K562 (cell line): ENCODE measurements around the gene SUPT5H. TPM values are rescaled to one million over a fixed set of nuclear protein-coding genes. Genes with fewer than 3 reads are reported as not detected.

Experiments used
- ATAC-seq: fragments of 200-7000 bp; cut with Tn5 transposase; 3 replicates; pipeline ENCODE4 v1.9.1; 2020; ENCODE audit warnings: moderate library complexity
- BruUV-seq: library from RNA; stranded (reverse); fragments of 400-500 nt; replicated peaks from 2 replicates; lab custom pipeline; 2021; lab: Mats Ljungman, UMichigan
- CTCF ChIA-PET: fragments of 300-600 bp; formaldehyde crosslinking; extraction: SDS; loops from one replicate; lab custom pipeline; 2021; ENCODE audit warnings: low intra/inter-chr PET ratio; lab: Yijun Ruan, JAX
- POLR2A ChIA-PET: fragments of 300-600, 350-650 bp; sonication (Branson Sonifier 250); formaldehyde crosslinking; extraction: SDS; loops from one replicate; lab custom pipeline; 2021; ENCODE audit warnings: antibody characterized with exemption, inconsistent platforms; lab: Yijun Ruan, JAX
- DNase-seq, 4 experiments: peaks; one replicate each; pipeline versions ENCODE4 v3.0.0 to v3.0.0-alpha.2; 2011 to 2018; ENCODE audit warnings: low spot score in 3 of 4, mixed read lengths in 3 of 4; ENCODE audit errors: extremely low read depth in 1 of 4
- FAIRE-seq: peaks from 2 replicates; lab custom pipeline; 2011; peaks lifted over from hg19 to GRCh38; lab: Jason Lieb, UNC
- H2AFZ ChIP-seq: 2 replicates; pipeline ENCODE4 v1.6.0; 2011; ENCODE audit warnings: low read depth, low read length, control low read depth, inconsistent platforms
- H3K27ac ChIP-seq: fragments of 200-600 bp; 3 replicates; pipeline ENCODE4 v1.8.0; 2011; ENCODE audit warnings: low read depth, mild to moderate bottlenecking, control low read depth, inconsistent platforms, low read length, moderate library complexity, mixed read lengths; ENCODE audit errors: extremely low read depth
- H3K27me3 ChIP-seq, 2 experiments: fragments of 300-600 bp in 1 of 2; 2 replicates in 1 of 2; 3 replicates in 1 of 2; pipeline versions ENCODE4 v1.6.0 to v1.8.0; 2011; ENCODE audit warnings: inconsistent platforms in 2 of 2, low read length in 2 of 2, mild to moderate bottlenecking in 1 of 2, mixed read lengths in 1 of 2, moderate library complexity in 1 of 2; ENCODE audit not compliant: control insufficient read depth in 2 of 2, insufficient read depth in 2 of 2
- H3K36me3 ChIP-seq: fragments of 300-600 bp; 3 replicates; pipeline ENCODE4 v1.8.0; 2011; ENCODE audit warnings: mild to moderate bottlenecking, low read length, inconsistent platforms; ENCODE audit not compliant: control insufficient read depth, insufficient read depth
- H3K4me1 ChIP-seq, 2 experiments: fragments of 200-600 bp in 1 of 2; replicated peaks in 1 of 2; 2 replicates in 1 of 2; 3 replicates in 1 of 2; pipeline versions ENCODE4 v1.5.1 to v1.8.0; 2011; ENCODE audit warnings: inconsistent platforms in 2 of 2, low read length in 2 of 2, mild to moderate bottlenecking in 1 of 2, mixed read lengths in 1 of 2, moderate library complexity in 1 of 2; ENCODE audit not compliant: control insufficient read depth in 2 of 2, insufficient read depth in 2 of 2
- H3K4me2 ChIP-seq: 2 replicates; pipeline ENCODE4 v1.6.1; 2011; ENCODE audit warnings: low read length, control low read depth, inconsistent platforms, mixed read lengths; ENCODE audit not compliant: insufficient read depth
- H3K4me3 ChIP-seq: fragments of 200-600 bp; sonication (generic), shearing (Covaris generic); 2 replicates; pipeline ENCODE4 v1.5.1; 2016; ENCODE audit warnings: control low read depth, inconsistent platforms
- H3K79me2 ChIP-seq: fragments of 200-600 bp; 3 replicates; pipeline ENCODE4 v1.8.0; 2011; ENCODE audit warnings: low read length, inconsistent platforms; ENCODE audit not compliant: control insufficient read depth, insufficient read depth
- H3K9ac ChIP-seq, 2 experiments: 2 replicates each; pipeline versions ENCODE4 v1.6.0 to v1.6.1; 2011; ENCODE audit warnings: low read depth in 2 of 2, low read length in 2 of 2, control low read depth in 1 of 2, inconsistent platforms in 1 of 2, mild to moderate bottlenecking in 1 of 2, mixed read lengths in 1 of 2; ENCODE audit not compliant: insufficient read depth in 1 of 2
- H3K9me1 ChIP-seq: one replicate; pipeline ENCODE4 v1.6.0; 2011; ENCODE audit warnings: inconsistent platforms, mild to moderate bottlenecking, low read length, moderate library complexity; ENCODE audit not compliant: control insufficient read depth, insufficient read depth
- H3K9me3 ChIP-seq: replicated peaks from 2 replicates; pipeline ENCODE4 v1.5.1; 2011; ENCODE audit warnings: low read depth, low read length, inconsistent platforms; ENCODE audit not compliant: control insufficient read depth, insufficient read depth
- H4K20me1 ChIP-seq: replicated peaks from 2 replicates; pipeline ENCODE4 v1.6.1; 2011; ENCODE audit warnings: low read length, inconsistent platforms, mixed read lengths; ENCODE audit not compliant: control insufficient read depth, insufficient read depth
- CTBP1 ChIP-seq: fragments of 450-650 bp; IDR thresholded peaks from 2 replicates; pipeline ENCODE4 v1.6.1; 2016; ENCODE audit warnings: borderline replicate concordance
- TCF15 ChIP-seq: fragments of 250-450 bp; sonication (Bioruptor Pico); IDR thresholded peaks from 2 replicates; pipeline ENCODE4 v1.8.0; 2022; ENCODE audit warnings: moderate library complexity, mild to moderate bottlenecking, inconsistent platforms
- ZBTB1 ChIP-seq: sonication (generic); formaldehyde crosslinking; IDR thresholded peaks from 2 replicates; pipeline ENCODE4 v1.8.1; 2023; ENCODE audit warnings: missing genetic modification reagents, low read depth, mild to moderate bottlenecking, borderline replicate concordance
- ZEB2 ChIP-seq: fragments of 450-650 bp; IDR thresholded peaks from 2 replicates; pipeline ENCODE4 v1.6.1; 2016
- ZNF395 ChIP-seq: fragments of 200-800 bp; sonication (Bioruptor generic); IDR thresholded peaks from 2 replicates; pipeline ENCODE4 v1.6.1; 2017; ENCODE audit warnings: missing genetic modification characterization, missing compliant biosample characterization
- WGBS: fragments of 100-300 bp; shearing (Covaris generic); methylation state at CpG from one replicate; pipeline ENCODE4 v1.1.6; 2016; ENCODE audit warnings: low coverage, mixed read lengths; ENCODE audit not compliant: insufficient coverage; ENCODE audit errors: missing lambda C conversion rate; 5-methylcytosine and 5-hydroxymethylcytosine counted together
- in situ Hi-C: fragments of 300-500 bp; cut with MboI; formaldehyde crosslinking; loops from 4 replicates; pipeline ENCODE4 v1.15.0; 2018; ENCODE audit warnings: inconsistent platforms, mixed read lengths
- intact Hi-C: fragments of 100-400 bp; cut with micrococcal nuclease; formaldehyde crosslinking; loops from 2 replicates; pipeline ENCODE4 v1.14.2; 2022
- polyA plus RNA-seq, 8 experiments: library from polyadenylated mRNA; depleted of rRNA in 4 of 8; stranded (reverse) in 5 of 8; unstranded in 3 of 8; fragments of >200 nt; fragmentation: Nextera tagmentation in 2 of 8; fragmentation: Illumina TruSeq in 1 of 8; extraction: Ambion mirVana in 2 of 8; extraction: Trizol in 1 of 8; gene quantifications; 2 replicates each; pipeline versions ENCODE4 v1.2.1 to v1.2.3, GENCODE V29; 2011 to 2014; ENCODE audit warnings: inconsistent platforms in 1 of 8, missing spikeins in 1 of 8
- total RNA-seq, 7 experiments: library from RNA; depleted of rRNA in 6 of 7; stranded (reverse); fragments of >200 nt in 6 of 7; fragmentation: Illumina TruSeq in 2 of 7; extraction: Trizol in 2 of 7; gene quantifications; 2 replicates each; pipeline versions ENCODE4 v1.2.1 to v1.2.3, GENCODE V29; 2011 to 2021; ENCODE audit warnings: low replicate concordance in 1 of 7

Gene SUPT5H
- total and polyA plus RNA-seq, 9 of the 15 experiments (the other 6 are each of a cell fraction or from before 2014, with no cell fraction given): 13.3 to 85.9 (median 35.9) TPM

DNA sequence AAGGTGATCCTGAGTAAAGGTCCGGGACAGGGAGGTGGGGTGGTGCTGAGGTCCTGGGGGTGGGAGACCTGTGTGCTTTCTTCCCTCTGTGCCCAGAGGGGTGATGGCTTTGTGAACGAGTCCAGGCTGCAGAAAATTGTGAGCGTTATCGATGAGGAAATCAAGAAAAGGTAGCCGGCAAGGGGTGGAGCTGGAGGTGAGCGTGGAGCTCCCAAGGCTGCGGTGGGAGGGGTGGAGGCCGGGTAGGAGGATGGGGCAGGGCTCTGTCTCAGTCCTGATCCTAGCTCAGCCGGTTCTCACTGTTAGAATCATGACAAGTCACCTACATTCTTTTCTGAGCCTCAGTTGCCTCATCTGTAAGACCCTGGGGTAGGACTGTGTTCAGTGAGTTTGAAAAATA lies 73.6 kb downstream of the SUPT5H start:
- Histone ChIP-seq H3K4me1 (peaks cover 21 to 29% of the 10 kb centered on the region in 2 experiments; a peak in 4 of 5 replicates), H4K20me1 (no peaks in the 10 kb centered on the region), H2AFZ (peak overlapping the region; percentile 96), H3K4me2 (peak overlapping the region; percentile 83), H3K9me1 (no peaks in the 10 kb centered on the region), H3K36me3 (no peaks in the 10 kb centered on the region), H3K9ac (peak overlapping the region; percentile 50 to 84), H3K27ac (peak overlapping the region; percentile 60), H3K79me2 (no peaks in the 10 kb centered on the region), H3K27me3 (peaks cover 4 to 19% of the 10 kb centered on the region in 2 experiments; a peak in 4 of 5 replicates), H3K9me3 (no peaks in the 10 kb centered on the region), H3K4me3 (peak overlapping the region; percentile 34)
- BruUV-seq: TSS peak; percentile 48
- in situ Hi-C loops: no loop called here
- TF ChIP-seq ZBTB1 (CRISPR knock-in tag): no peak
- no peak for TF ChIP-seq TCF15 (CRISPR knock-in tag)
- 0 out of 2 replicates have a peak, but pooled peaks have one; percentile 11 for TF ChIP-seq ZNF395
- TF ChIP-seq CTBP1: peak; percentile 16; the same call in 1 of the 2 replicates
- TF ChIP-seq ZEB2: peak; percentile 62; the same call in 1 of the 2 replicates
- DNase-seq: peak; percentile 46 to 71 (median 61)
- ATAC-seq: peak; percentile 77
- intact Hi-C loops: no loop called here
- peak; percentile 82 for FAIRE-seq
- ChIA-PET POLR2A (interaction anchor here (0.6 to 1.5 kb wide), 3 partner anchors 9 to 380 kb away, joined by 5 to 6 read pairs (median 5); partner anchors contain the start of gene RPS16), CTCF (interaction anchor here (0.5 kb wide), 1 partner anchor 74 kb away, joined by 3 read pairs; no protein-coding TSS in a partner anchor)
- 5% methylated on average over 9 of the region's 9 CpGs for WGBS
